NCI-H1930 (cell line): ENCODE results near the gene GBF1.
"Not testable (repeated sequence)": the region's sequence is repeated elsewhere in the genome, so short reads cannot be mapped to it uniquely, and the experiment has no call there.

ENCODE experiments used
- DNase-seq, 2 experiments: peaks; one replicate each; lab custom pipeline; 2025; lab: John Stamatoyannopoulos, UW

GBF1 gene

DNA sequence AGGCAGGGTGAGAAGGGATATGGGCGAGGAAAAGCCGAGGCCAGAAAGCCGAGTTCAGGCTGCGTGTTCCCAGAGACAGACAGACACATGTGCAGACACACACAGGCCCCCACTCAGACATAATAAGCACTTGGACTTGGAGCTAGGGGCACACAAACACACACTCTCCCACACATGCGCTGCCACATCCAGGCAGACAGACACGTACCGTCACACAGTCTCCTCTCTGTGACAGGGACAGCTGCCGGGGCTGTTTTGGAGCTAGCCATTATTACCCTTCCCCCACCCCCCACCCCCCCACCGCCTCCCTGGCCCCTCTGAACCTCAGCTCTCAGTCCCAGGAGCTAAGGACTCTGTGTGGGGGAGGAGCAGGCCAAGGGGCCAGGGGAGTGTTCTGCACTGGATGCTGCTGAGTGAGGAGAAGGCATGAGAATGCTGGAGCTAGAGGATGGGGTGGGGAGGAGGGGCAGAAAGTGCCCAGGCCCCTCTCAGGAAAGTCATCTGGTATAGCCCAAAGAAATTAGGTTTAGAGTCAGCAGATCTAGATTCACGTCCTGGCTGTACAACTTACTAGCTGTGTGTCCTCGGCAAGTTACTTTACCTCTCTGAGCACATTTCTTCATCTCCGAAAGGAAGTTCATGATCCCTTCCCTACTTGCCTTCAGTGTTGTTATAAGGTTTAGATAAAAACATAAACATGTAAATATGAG lies 10.3 kb upstream of the GBF1 start:
- no peak for DNase-seq

DNA sequence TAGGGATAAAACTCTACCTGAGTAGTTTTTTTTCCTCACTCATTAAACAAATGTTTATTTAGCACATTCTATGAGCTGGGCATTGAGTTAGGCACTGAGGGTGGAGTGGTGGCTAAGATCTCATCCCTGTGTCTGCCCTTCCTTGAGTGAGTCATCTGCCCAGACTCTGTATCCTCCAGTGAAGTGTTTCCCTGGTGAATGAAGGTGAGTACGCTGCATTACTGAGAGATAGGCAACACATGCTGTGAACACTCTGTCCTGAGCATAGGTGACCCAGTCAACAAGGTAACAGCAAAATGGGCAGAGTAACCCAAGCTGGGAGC lies 9.8 kb upstream of the GBF1 start:
- no peak for DNase-seq

DNA sequence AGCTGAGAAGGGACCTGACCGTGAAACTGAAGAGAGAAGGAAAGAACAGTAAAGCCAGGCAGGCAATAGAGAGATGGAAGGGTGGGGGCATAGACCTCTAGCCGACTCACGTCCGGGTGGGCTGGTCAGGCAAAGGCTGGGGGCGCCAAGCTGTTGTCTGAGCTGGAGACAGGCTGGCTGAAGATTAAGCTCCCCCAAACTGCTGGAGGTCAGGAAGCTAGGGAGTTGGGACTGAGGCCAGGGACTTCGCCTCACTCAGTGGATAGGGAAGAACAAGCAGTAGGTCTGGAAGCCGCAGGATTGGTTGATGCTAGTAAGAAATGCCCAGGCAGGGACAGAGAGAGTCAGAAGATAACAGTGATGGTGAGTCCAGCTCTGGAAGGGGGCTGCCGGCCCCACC lies 9.3 kb upstream of the GBF1 start:
- DNase-seq, result no peak

DNA sequence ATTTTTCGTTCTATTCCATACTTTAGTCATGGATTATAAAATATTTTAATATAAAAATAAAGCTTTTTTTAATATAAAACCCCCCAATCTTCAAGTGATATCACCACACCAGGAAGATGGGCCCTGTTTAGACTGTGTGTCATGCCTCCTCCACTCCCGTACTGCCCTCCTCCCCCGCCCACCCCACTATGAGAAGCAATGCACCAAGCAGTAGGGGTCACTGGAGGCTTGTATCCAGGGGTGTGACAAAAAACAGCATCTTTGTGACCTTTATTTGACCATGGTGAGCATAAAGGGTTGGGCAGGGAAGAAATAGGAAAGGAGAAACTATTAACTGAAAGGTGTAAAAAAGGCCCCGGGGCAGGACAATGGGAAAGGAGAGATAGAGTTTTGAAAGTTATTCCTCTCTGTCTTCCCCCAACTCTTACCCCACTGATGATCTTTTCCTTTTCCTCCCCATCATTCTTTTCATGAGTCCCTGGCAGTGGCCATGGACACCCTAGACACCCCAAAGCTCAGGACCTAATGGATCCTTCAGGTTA lies 7.5 kb upstream of the GBF1 start:
- DNase-seq, result no peak

DNA sequence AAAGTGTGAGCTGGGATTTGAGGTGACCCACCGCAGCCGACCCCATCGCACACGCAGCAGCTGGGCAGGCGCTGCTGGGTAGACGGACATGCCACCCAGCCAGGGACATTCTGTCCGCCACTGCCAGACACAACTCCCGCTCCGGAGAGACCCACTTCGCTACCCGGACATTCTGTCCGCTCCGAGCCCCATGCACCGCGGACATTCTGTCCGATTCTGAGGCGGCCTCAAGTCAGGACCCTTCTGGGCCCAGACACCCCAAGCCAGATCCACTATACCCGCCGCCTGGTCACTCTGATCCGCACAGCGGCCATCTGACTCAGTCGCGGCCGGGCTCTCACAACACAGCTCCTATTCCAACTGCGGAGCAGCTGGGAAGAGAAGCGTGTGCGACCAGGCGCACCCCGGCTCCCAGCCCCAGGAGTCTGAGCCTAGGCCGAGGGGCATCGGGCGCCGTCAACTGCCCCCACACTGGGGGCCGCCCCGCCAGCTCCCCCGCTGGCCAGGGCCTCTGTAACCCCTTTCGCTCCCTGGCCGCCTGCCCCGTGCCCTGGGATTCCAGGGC lies 4.8 kb upstream of the GBF1 start:
- no peak for DNase-seq

DNA sequence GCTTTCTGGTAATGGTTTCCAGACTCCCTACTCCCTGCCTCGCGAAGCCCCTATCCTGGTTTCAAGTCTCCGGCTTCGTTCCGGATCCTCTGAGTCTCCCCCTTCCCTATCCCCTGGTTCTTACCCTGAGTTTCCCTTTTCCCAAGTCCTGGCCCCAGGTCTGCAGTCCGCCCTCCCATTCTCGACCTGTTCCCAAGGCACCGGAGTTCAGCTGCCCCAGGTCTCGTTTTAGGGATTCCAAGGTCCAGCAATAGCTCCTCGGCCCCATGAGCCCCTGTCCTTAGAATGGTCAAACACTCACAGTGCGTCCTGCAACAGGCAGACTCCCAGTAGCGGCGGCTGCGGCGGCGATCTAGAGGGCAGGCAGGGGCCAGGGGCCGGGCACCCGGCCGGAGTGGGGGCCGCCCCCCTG lies 4.3 kb upstream of the GBF1 start:
- no peak for DNase-seq

DNA sequence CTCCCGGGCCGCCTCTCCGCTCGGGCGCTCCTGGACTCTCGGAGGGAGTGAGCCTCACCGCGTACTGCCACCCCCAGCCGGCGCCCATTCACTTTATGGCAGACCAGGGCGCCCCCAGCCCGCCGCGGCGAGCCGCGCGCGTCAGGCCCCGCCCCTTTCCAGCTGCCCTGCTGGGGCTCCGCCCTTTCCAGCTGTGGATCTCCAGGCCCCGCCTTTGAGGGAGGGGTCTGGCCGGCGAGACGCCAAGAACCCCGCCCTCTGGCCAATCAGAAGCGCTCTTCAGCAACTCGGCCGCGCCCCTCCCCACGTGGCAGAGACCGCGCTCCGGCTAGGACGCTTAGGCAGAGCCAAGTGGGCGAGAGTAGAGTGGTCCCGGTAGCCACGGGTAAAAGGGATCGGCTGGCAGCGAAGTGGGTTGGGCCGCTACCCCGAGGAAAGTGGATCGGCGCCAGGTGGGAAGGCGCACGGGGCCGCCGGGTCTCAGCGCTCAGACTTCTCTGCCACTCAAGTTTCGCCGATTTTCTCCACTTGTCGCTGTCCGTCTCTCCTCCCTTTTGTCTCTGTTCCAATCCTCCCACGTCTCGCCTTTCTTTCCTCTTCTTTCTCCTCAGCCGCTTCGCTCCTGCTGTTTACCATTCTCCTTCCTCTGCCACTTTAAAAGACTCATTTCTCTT lies 3.8 kb upstream of the GBF1 start, which contains the start of gene PITX3:
Gene PITX3 (minus strand): TSS at position 69 of the 674 bp plus-strand sequence. CDS start 9,432 bp downstream, outside the sequence.
- DNase-seq, result peak; percentile 75 to 77

DNA sequence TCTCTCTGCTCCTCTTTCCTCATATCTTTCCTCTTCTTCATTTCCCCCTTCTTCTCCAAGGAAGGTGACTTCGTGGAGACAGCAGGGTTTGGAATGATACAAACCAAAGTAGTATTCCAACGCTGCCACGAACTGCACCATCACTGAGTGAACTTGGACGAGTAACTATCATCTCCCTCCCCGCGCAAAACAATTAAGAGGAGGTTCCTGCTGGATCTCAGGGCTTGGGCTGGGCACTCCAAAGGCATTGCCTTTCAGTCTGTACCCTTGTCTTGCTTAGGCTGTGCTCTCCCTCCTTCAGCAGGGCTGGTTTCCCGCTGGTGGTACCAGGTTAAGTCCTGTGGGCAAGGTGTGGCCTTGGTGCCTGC lies 3.2 kb upstream of the GBF1 start:
- no peak for DNase-seq

DNA sequence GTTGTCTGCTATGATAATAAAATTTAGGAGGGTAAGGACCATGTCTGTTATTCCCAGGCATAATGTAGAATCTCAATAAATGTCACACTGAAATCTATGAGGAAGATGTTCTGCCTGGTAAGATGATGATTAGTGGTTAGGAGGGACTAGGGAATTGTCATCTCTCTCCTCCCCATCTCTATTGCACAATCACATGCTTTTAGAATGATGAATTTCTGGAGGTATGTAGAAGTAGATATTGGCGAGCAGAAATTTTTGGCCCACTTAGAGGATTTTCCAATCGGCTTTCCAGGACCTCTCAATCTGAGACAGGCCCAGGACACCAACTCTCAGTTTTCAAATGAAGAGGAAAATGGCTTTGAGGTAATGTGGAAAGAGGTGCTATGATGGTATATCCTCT lies 2.0 kb upstream of the GBF1 start:
- DNase-seq, result no peak

DNA sequence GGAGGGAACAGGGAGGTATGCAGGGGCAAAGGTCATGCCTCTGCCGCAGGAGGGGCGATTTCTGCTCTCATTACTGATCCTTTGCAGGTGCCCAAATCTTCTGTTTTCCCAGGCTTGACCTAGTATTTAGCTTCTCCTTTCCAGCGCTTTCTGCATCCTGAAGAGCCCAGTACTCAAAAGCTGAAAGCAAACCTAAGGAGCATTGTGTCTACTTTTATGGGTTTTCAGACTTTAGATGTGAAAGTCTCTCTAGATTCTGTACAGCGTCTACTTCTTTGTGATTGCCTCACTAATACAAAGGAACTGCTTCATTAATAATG lies 560 bp downstream of the GBF1 start:
- DNase-seq, result no peak

DNA sequence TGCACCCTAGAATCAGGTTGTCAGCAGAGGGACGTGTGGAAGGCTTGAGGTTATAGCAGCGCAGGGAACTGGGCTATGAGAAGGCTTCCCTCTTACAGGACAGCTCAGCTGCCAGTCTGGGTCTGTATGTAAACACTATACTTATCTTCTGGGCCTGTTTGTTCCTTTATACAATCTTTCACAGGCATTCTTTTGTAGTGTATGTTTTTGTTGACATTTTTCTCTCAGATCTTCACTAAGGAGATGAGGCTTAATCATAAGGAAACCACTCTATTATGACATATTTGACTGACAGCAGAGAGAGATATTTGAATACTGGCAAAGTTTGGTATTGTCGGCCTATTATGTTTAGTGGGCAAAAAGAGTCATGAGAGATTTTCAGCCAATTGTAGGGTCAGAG lies 929 bp downstream of the GBF1 start:
- no peak for DNase-seq

DNA sequence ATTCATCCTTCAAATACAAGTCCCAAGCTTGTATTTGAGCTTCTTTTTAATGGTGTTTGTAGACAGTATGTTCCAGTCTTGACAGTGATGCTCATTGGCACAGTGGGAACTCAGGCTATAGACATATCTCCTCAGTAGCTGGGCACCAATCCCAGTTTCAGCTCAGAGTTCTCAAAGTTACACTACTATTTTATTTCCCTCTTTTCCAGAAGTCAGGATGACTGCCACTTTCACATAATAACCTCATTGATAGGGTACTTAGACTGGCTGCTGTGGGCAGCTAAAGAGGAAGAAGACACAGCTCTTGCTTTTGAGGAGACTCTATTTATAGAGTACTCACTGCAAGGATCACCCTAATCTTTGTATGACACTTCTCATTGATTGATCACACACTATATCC lies 2.4 kb downstream of the GBF1 start:
- no peak for DNase-seq

DNA sequence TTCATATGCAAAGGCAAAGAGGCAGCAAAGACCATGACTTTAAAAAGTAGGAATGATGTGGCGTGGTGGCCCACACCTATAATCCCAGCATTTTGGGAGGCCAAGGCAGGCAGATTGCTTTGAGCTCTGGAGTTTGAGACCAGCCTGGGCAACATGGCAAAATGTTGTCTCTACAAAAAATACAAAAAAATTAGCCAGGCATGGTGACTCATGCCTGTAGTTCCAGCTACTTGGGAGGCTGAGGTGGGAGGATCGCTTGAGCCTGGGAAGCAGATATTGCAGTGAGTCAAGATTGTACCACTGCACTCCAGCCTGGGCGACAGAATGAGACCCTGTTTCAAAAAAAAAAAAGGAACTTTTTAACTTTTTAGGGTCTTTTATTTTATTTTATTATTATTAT lies 7.2 kb downstream of the GBF1 start:
- not testable (repeated sequence) for DNase-seq

DNA sequence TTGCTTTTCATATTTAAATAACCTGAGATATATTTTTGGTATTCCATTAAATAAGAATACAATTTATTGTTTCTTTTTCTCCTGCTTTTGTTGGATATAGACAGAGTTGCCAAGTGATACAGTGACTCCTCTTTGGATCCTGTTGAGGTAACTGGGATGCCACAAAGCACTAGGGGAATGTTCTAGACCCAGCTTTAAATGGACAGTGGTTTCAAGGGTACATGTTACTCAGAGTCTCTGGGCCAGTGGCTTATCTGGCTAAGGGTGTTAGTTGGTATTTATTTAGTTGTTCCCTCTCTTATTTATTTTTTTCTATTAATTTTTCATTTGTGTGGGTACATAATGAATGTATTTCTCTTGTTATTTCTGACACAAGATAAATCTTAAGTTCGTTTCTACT lies 9.1 kb downstream of the GBF1 start:
- DNase-seq, result no peak

DNA sequence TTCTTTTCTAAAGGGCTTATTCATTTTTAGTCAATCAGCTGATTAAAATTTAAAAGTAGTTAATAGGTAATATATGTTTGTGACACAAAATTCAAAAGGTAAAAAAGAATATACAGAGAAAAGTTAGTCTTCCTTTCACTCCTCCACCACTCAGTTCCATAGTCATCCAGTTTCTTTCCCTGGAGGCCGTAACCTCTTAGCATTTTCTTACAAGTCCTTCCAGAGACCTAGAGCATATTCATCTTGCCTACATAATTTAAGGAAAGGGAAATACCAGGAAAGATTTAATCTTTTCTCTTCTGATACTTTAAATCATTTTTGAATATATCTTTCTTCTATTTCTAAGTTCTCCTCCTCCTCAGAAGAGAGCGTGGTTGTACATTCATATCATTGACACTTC lies 10.1 kb downstream of the GBF1 start:
- no peak for DNase-seq

DNA sequence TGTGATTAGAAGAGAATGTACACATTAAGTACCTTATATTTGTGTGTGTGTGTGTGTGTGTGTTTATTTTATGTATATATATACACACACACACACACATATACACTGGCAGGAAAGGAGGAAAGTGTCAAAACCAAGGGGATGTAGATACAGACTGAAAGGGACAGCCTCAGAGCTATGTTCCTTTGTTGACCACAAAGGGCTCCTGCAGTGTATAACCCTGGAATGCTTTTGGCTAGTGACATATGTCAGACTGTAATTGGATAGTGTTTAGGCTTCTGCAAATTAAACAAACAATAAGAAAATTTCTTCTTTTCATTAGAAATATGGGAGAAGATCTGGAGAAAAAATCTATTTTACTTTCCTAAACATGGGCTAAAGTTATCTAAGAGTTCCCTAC lies 15.9 kb downstream of the GBF1 start:
- no peak for DNase-seq

DNA sequence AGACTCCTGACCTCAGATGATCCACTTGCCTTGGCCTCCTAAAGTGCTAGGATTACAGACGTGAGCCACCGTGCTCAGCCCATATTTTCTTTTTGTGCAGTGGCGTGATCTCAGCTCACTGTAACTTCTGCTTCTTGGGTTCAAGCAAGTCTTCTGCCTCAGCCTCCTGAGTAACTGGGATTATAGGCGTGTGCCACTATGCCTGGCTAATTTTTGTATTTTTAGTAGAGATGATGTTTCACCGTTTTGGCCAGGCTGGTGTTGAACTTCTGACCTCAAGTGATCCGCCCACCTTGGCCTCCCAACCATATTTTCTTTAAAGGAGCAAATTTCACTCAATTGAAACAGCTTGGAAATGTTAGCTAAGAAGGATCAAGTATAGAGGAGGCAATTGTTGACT lies 16.5 kb downstream of the GBF1 start:
- DNase-seq, result no peak

DNA sequence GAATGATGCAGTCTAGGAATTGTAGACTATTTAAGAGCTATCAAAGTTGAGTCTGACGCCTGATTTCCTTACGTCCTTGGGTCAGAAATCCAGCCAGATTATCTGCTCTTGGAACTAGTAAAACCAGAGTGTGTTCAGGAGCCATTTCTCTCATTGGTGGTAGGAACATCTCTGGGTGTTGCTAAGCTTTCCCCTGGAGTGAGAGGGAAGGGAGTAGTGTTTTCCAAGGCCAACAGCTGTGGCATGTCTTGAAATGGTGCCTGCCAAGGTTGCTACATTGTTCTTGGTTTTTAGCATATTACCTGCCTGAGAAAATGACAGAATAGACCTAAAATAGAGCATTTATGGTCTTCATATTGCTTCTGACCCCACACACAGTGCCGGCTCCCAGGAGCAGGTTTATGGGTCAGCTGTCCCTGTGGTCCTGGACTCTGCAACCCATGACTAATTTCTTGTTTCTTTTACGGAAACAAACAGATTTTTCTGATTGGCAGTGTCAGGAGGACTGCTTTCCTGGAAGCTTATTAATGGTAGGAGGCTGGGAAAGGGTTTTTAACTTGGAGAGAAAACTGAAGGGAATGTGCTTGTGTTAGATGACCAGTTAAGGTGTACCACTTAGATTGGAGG lies 17.5 kb downstream of the GBF1 start:
- DNase-seq, result no peak

DNA sequence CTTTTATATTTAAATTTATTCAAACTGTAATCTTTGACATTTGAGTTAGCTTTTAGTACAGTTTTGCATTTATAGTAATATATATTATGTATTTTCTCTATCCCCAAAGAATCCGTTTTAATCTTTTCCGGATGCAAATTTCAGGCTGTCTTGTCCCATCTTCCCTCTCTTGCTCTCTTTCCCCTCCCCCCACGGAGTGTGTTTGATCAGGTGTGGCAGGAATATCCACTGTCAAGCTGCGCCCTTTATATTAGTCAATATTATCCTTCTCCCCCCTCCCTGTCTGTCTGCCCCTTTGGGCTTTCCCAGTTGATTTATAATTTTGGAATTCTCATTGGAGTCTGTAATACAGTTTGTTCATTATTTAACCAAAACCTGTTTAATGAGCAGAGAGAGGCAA lies 19.0 kb downstream of the GBF1 start:
- DNase-seq, result no peak

DNA sequence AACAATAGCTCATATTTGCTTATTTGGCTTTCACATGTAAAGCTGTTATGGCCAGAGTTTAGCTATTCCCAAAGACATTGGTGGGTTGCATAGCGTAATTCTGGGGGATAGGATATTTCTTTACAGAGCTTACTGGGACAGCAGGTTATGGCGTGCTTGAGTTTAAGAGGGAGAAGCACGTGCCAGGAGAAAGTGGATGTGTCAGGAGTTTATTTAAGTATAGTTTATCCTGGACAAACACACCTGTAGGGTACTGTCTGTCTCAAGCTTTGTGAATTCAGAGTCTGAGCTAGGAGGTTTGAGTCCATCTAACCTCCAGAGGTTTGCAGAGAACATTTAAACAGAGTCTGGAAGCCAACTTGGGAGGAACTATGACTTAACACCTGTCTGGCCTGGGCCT lies 21.3 kb downstream of the GBF1 start:
- no peak for DNase-seq

DNA sequence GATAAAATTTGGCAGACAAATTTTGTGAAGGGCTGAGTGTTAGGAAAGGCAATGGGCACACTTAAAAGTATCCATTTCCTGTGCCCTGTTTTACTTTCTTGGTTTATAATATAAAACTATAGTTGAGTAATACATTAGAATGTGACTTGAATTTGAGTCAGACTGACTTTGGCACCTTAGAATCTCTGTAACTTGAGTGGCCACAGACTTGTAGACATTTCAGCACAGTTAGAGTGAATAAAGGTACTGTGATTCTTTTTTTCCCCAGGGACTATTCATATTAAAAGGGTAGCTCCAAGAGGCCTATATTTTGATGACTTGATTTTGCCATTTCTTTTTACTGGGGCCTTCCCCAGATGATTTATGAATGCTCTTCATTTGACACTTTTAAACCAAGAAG lies 22.4 kb downstream of the GBF1 start:
- DNase-seq, result no peak

DNA sequence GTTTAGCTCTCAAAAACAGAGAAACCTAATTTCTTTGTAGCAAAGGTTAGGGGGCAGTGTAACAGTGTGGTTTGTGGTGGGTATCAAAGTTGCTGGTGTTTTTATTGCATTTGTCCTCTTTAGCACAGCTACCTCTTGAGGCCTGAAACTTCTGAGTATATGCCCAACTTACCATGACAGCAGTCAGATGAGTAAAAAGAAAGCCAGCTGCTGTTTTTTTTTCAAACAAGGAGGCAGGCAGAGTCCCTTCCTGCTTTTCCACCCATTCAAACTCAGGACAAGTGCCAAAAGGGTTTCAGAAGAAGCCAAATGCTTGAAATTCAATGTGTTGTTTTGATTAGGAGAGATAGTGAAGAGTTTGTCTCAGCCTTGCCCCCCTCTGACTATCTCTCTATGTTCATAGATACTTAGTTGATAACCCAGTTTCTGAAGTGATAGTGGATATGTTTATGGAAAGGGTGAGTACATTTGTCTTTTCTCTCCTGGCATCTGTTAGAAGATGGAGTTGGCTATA lies 23.1 kb downstream of the GBF1 start:
- DNase-seq, result no peak

DNA sequence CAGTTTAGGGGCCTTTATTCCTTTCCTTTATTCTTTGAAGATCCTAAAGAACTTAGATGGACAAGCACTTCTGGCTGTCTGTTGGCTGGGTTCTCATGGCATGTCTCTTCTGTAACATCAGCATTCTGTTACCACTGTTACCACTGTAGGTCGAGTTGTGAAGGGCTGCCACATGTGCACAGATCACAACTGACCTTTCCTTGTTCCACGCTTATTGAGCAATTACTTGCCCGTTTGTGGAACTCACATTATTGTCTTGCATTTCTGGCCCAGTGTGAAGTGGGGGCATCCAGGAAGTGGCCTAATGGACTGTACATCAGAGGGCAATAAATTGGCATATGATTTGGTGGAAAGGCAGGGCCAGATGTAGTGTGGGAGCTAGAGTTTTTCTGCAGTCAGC lies 23.7 kb downstream of the GBF1 start:
- DNase-seq, result no peak
